WTC11 (cell line): ENCODE results near the gene KCNC4. TPM values are rescaled to one million over a fixed set of nuclear protein-coding genes. Genes with fewer than 3 reads are reported as not detected.

Experiments used
- ATAC-seq: fragments of 200-7000 bp; cut with Tn5 transposase; 2 replicates; pipeline ENCODE4 v1.10.0; 2021; ENCODE audit warnings: mild to moderate bottlenecking, moderate library complexity
- CTCF ChIA-PET: fragments of 300-600 bp; sonication (Branson Sonifier 250); formaldehyde crosslinking; loops from one replicate; lab custom pipeline; 2021; ENCODE audit warnings: antibody characterized with exemption; lab: Charles Lee
- POLR2A ChIA-PET: fragments of 350-600 bp; sonication (Branson Sonifier 250); formaldehyde crosslinking; loops from one replicate; lab custom pipeline; 2021; ENCODE audit warnings: antibody characterized with exemption; lab: Charles Lee
- DNase-seq: peaks from one replicate; pipeline ENCODE4 v3.0.0; 2021; ENCODE audit warnings: low spot score
- H3K27ac Mint-ChIP-seq: 2 replicates; pipeline ENCODE4 v1.8.0; 2021; ENCODE audit warnings: mixed read lengths
- H3K27me3 Mint-ChIP-seq: 2 replicates; pipeline ENCODE4 v1.8.0; 2021; ENCODE audit warnings: low read depth, mild to moderate bottlenecking, moderate library complexity, mixed read lengths
- H3K36me3 Mint-ChIP-seq: 2 replicates; pipeline ENCODE4 v1.8.0; 2021; ENCODE audit warnings: mixed read lengths
- H3K4me1 Mint-ChIP-seq: 2 replicates; pipeline ENCODE4 v1.8.0; 2022; ENCODE audit warnings: mixed read lengths
- H3K4me3 Mint-ChIP-seq: 2 replicates; pipeline ENCODE4 v1.8.0; 2021; ENCODE audit warnings: mild to moderate bottlenecking, moderate library complexity, mixed read lengths
- H3K9me3 Mint-ChIP-seq: 2 replicates; pipeline ENCODE4 v1.8.0; 2021; ENCODE audit warnings: mixed read lengths
- ATF1 ChIP-seq: sonication (generic); formaldehyde crosslinking; IDR thresholded peaks from 2 replicates; pipeline ENCODE4 v1.8.1; 2023; ENCODE audit warnings: mild to moderate bottlenecking, moderate library complexity, missing genetic modification reagents
- CBFB ChIP-seq: sonication (generic); formaldehyde crosslinking; IDR thresholded peaks from 2 replicates; pipeline ENCODE4 v1.8.1; 2022; ENCODE audit warnings: mild to moderate bottlenecking, low read depth, missing genetic modification reagents
- GRHL2 ChIP-seq: fragments of 250-450 bp; sonication (Bioruptor Pico); IDR thresholded peaks from 2 replicates; pipeline ENCODE4 v1.8.0; 2022; ENCODE audit warnings: mild to moderate bottlenecking, moderate library complexity; ENCODE audit not compliant: insufficient replicate concordance, severe bottlenecking
- HMGA2 ChIP-seq: fragments of 250-450 bp; sonication (Bioruptor Pico); IDR thresholded peaks from 2 replicates; pipeline ENCODE4 v1.4.0; 2021; ENCODE audit warnings: mild to moderate bottlenecking, moderate library complexity
- IRF2 ChIP-seq: sonication (generic); formaldehyde crosslinking; IDR thresholded peaks from 2 replicates; pipeline ENCODE4 v1.8.0; 2022; ENCODE audit warnings: low read depth, missing genetic modification reagents, borderline replicate concordance
- OVOL2 ChIP-seq: fragments of 250-450 bp; sonication (Bioruptor Pico); IDR thresholded peaks from 2 replicates; pipeline ENCODE4 v1.9.0; 2021; ENCODE audit warnings: mild to moderate bottlenecking, borderline replicate concordance
- SMAD3 ChIP-seq: sonication (generic); formaldehyde crosslinking; IDR thresholded peaks from 2 replicates; pipeline ENCODE4 v1.8.0; 2022; ENCODE audit warnings: missing genetic modification reagents, mild to moderate bottlenecking, borderline replicate concordance
- ZNF121 ChIP-seq: sonication (generic); formaldehyde crosslinking; IDR thresholded peaks from 2 replicates; pipeline ENCODE4 v1.8.0; 2023; ENCODE audit warnings: missing genetic modification reagents
- ZNF138 ChIP-seq: sonication (generic); formaldehyde crosslinking; conservative IDR thresholded peaks from 2 replicates; pipeline ENCODE4 v1.8.1; 2022; ENCODE audit warnings: mild to moderate bottlenecking, moderate library complexity, missing genetic modification reagents
- ZNF219 ChIP-seq: sonication (generic); formaldehyde crosslinking; IDR thresholded peaks from 2 replicates; pipeline ENCODE4 v1.8.0; 2023; ENCODE audit warnings: missing genetic modification reagents, mild to moderate bottlenecking, borderline replicate concordance
- ZNF263 ChIP-seq: sonication (generic); formaldehyde crosslinking; IDR thresholded peaks from 2 replicates; pipeline ENCODE4 v1.8.1; 2022; ENCODE audit warnings: low read depth, mild to moderate bottlenecking, moderate library complexity, missing genetic modification reagents
- ZNF317 ChIP-seq: sonication (generic); formaldehyde crosslinking; IDR thresholded peaks from 2 replicates; pipeline ENCODE4 v1.8.1; 2023; ENCODE audit warnings: low read depth, mild to moderate bottlenecking, moderate library complexity, missing genetic modification reagents, borderline replicate concordance
- ZNF416 ChIP-seq: fragments of 250-450 bp; sonication (Bioruptor Pico); IDR thresholded peaks from 2 replicates; pipeline ENCODE4 v1.9.0; 2021; ENCODE audit warnings: mild to moderate bottlenecking, inconsistent platforms
- ZNF423 ChIP-seq: fragments of 250-450 bp; sonication (Bioruptor Pico); IDR thresholded peaks from 2 replicates; pipeline ENCODE4 v2.1.2; 2022; ENCODE audit warnings: mild to moderate bottlenecking, moderate library complexity
- ZNF512 ChIP-seq: sonication (generic); formaldehyde crosslinking; IDR thresholded peaks from 2 replicates; pipeline ENCODE4 v1.8.1; 2022; ENCODE audit warnings: missing genetic modification reagents, borderline replicate concordance
- total RNA-seq: library from RNA; stranded (reverse); gene quantifications from 3 replicates; pipeline ENCODE4 v1.2.3, GENCODE V29; 2021
- TF ChIP-seq, protein P1 (sequence below): sonication (generic); formaldehyde crosslinking; IDR thresholded peaks from 2 replicates; pipeline ENCODE4 v1.8.1; 2022; ENCODE audit warnings: mild to moderate bottlenecking, missing genetic modification reagents, moderate library complexity, borderline replicate concordance
- TF ChIP-seq, protein P2 (sequence below): fragments of 200-600 bp; IDR thresholded peaks from 2 replicates; pipeline ENCODE4 v1.8.0; 2022; ENCODE audit warnings: antibody characterized with exemption
- TF ChIP-seq, protein P3 (sequence below): sonication (generic); formaldehyde crosslinking; IDR thresholded peaks from 2 replicates; pipeline ENCODE4 v1.8.0; 2023; ENCODE audit warnings: mild to moderate bottlenecking, missing genetic modification reagents
- TF ChIP-seq, protein P4 (sequence below): sonication (generic); formaldehyde crosslinking; IDR thresholded peaks from 2 replicates; pipeline ENCODE4 v1.8.1; 2023; ENCODE audit warnings: mild to moderate bottlenecking, missing genetic modification reagents, moderate library complexity
- TF ChIP-seq, protein P5 (sequence below): sonication (generic); formaldehyde crosslinking; IDR thresholded peaks from 2 replicates; pipeline ENCODE4 v1.8.0; 2022; ENCODE audit warnings: mild to moderate bottlenecking, missing genetic modification reagents
- TF ChIP-seq, protein P6 (sequence below): sonication (generic); formaldehyde crosslinking; IDR thresholded peaks from 2 replicates; pipeline ENCODE4 v1.8.1; 2022; ENCODE audit warnings: mild to moderate bottlenecking, moderate library complexity, missing genetic modification reagents

KCNC4 gene
- total RNA-seq, 1 experiment from 2014 or later = 19.9 TPM

DNA sequence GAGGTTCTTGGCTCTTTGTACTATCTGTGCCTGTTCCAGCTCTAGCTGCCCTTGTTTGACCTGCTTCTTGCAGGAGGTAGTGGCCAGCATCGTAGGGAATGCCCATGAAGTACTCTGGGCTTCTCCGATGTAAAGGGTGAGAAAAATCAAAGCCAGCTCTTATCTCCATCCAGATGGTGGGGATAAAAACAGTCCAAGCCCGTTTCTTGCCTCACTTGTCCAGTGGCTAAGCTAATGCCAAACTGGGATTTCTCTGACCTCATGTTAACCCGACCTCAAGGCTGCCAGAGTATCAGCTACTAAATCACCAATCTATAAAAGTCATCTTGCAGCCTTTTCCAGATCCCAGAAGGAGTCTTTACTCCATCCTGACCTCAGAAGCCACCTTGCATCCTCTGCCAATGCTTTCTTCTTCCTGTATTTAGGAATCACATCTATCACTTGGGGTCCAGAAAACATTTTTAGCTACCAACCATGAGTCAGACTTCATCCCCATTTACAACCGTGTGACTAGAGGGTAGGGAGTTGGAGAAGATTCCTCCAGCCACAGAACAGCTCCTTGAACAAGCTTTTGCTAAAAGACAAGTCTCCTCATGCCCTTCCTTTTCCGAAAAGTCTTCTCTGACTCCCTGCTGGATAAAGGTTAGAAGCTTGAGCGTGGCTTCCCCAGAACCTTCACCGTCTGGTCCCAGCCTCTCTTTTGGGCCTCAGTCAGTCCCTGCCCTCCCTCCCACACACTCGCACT lies 35.9 kb downstream of the KCNC4 start (continued):
- TF ChIP-seq GRHL2 (no peak), ZNF512 (no peak), ZNF423 (CRISPR knock-in tag) (no peak), ZNF121 (no peak)
- TF ChIP-seq, protein P1, sequence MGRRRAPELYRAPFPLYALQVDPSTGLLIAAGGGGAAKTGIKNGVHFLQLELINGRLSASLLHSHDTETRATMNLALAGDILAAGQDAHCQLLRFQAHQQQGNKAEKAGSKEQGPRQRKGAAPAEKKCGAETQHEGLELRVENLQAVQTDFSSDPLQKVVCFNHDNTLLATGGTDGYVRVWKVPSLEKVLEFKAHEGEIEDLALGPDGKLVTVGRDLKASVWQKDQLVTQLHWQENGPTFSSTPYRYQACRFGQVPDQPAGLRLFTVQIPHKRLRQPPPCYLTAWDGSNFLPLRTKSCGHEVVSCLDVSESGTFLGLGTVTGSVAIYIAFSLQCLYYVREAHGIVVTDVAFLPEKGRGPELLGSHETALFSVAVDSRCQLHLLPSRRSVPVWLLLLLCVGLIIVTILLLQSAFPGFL = no peak

DNA sequence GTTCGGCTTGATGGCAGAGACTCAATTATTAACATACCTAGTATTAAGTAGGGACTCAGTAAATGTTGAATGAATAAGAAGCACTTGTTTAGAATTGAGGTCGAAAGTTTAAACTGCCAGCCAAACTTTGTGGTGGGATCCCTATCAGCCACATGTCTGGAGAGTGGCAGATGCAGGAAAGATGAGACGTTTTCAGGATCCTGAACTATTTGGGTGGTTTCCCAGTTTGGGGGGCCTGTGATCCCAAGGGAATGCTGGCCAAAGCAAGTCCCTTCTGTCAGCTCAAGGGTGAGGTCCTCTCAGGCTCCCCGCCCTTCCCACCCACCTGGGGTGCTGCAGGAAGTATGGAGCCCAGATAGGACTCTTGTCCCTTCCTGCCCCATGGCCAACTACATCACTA lies 38.6 kb downstream of the KCNC4 start:
- no peak for DNase-seq
- no peak overlapping the region for H3K4me3 Mint-ChIP-seq
- peaks cover 4% of the 10 kb centered on the region for H3K9me3 Mint-ChIP-seq
- TF ChIP-seq HMGA2 (CRISPR knock-in tag) (no peak), ZNF138 (CRISPR knock-in tag) (no peak), ZNF121 (no peak), ZNF219 (CRISPR knock-in tag) (no peak), ATF1 (CRISPR knock-in tag) (no peak), IRF2 (CRISPR knock-in tag) (no peak)
- TF ChIP-seq, protein P2, sequence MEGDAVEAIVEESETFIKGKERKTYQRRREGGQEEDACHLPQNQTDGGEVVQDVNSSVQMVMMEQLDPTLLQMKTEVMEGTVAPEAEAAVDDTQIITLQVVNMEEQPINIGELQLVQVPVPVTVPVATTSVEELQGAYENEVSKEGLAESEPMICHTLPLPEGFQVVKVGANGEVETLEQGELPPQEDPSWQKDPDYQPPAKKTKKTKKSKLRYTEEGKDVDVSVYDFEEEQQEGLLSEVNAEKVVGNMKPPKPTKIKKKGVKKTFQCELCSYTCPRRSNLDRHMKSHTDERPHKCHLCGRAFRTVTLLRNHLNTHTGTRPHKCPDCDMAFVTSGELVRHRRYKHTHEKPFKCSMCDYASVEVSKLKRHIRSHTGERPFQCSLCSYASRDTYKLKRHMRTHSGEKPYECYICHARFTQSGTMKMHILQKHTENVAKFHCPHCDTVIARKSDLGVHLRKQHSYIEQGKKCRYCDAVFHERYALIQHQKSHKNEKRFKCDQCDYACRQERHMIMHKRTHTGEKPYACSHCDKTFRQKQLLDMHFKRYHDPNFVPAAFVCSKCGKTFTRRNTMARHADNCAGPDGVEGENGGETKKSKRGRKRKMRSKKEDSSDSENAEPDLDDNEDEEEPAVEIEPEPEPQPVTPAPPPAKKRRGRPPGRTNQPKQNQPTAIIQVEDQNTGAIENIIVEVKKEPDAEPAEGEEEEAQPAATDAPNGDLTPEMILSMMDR = no peak
- TF ChIP-seq, protein P1 = no peak
- ATAC-seq = no peak
- peaks cover 19% of the 10 kb centered on the region for H3K27me3 Mint-ChIP-seq
- POLR2A ChIA-PET = no interaction called here
- CTCF ChIA-PET = interaction anchor here (1.0 kb wide), 1 partner anchor 64 kb away, joined by 4 read pairs; no protein-coding TSS in a partner anchor
- H3K27ac Mint-ChIP-seq = no peak overlapping the region
- 0 out of 2 replicates have a peak, but pooled peaks cover 3% of the 10 kb centered on the region for H3K36me3 Mint-ChIP-seq
- H3K4me1 Mint-ChIP-seq = peaks cover 2% of the 10 kb centered on the region

GRCh38 chr1:110249256-110249655 lies 39.1 kb downstream of the KCNC4 start:
- DNase-seq (no peak), ATAC-seq (no peak)
- Mint-ChIP-seq H3K36me3 (0 out of 2 replicates have a peak, but pooled peaks cover 3% of the 10 kb centered on the region), H3K27me3 (peaks cover 15% of the 10 kb centered on the region), H3K4me3 (no peak overlapping the region), H3K9me3 (peaks cover 4% of the 10 kb centered on the region), H3K27ac (no peak overlapping the region), H3K4me1 (no peaks in the 10 kb centered on the region)
- ChIA-PET CTCF (interaction anchor here (0.7 kb wide), 1 partner anchor 63 kb away, joined by 3 read pairs; no protein-coding TSS in a partner anchor), POLR2A (no interaction called here)
- TF ChIP-seq ZNF263 (CRISPR knock-in tag) (no peak), ZNF219 (CRISPR knock-in tag) (no peak), ZNF317 (CRISPR knock-in tag) (no peak), ZNF138 (CRISPR knock-in tag) (no peak), ZNF416 (CRISPR knock-in tag) (no peak), SMAD3 (CRISPR knock-in tag) (no peak), HMGA2 (CRISPR knock-in tag) (no peak), CBFB (CRISPR knock-in tag) (no peak), OVOL2 (CRISPR knock-in tag) (no peak)
- TF ChIP-seq, protein P3, sequence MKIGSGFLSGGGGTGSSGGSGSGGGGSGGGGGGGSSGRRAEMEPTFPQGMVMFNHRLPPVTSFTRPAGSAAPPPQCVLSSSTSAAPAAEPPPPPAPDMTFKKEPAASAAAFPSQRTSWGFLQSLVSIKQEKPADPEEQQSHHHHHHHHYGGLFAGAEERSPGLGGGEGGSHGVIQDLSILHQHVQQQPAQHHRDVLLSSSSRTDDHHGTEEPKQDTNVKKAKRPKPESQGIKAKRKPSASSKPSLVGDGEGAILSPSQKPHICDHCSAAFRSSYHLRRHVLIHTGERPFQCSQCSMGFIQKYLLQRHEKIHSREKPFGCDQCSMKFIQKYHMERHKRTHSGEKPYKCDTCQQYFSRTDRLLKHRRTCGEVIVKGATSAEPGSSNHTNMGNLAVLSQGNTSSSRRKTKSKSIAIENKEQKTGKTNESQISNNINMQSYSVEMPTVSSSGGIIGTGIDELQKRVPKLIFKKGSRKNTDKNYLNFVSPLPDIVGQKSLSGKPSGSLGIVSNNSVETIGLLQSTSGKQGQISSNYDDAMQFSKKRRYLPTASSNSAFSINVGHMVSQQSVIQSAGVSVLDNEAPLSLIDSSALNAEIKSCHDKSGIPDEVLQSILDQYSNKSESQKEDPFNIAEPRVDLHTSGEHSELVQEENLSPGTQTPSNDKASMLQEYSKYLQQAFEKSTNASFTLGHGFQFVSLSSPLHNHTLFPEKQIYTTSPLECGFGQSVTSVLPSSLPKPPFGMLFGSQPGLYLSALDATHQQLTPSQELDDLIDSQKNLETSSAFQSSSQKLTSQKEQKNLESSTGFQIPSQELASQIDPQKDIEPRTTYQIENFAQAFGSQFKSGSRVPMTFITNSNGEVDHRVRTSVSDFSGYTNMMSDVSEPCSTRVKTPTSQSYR = no peak
- TF ChIP-seq, protein P4, sequence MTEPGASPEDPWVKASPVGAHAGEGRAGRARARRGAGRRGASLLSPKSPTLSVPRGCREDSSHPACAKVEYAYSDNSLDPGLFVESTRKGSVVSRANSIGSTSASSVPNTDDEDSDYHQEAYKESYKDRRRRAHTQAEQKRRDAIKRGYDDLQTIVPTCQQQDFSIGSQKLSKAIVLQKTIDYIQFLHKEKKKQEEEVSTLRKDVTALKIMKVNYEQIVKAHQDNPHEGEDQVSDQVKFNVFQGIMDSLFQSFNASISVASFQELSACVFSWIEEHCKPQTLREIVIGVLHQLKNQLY (CRISPR knock-in tag) = no peak
- TF ChIP-seq, protein P5, sequence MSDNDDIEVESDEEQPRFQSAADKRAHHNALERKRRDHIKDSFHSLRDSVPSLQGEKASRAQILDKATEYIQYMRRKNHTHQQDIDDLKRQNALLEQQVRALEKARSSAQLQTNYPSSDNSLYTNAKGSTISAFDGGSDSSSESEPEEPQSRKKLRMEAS (CRISPR knock-in tag) = no peak
- TF ChIP-seq, protein P6, sequence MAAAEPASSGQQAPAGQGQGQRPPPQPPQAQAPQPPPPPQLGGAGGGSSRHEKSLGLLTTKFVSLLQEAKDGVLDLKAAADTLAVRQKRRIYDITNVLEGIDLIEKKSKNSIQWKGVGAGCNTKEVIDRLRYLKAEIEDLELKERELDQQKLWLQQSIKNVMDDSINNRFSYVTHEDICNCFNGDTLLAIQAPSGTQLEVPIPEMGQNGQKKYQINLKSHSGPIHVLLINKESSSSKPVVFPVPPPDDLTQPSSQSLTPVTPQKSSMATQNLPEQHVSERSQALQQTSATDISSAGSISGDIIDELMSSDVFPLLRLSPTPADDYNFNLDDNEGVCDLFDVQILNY (CRISPR knock-in tag) = no peak
